Measurements from ENCODE around the gene GORASP1.
"Not testable (repeated sequence)": the region's sequence is repeated elsewhere in the genome, so short reads cannot be mapped to it uniquely, and the experiment has no call there.

GORASP1 gene

DNA sequence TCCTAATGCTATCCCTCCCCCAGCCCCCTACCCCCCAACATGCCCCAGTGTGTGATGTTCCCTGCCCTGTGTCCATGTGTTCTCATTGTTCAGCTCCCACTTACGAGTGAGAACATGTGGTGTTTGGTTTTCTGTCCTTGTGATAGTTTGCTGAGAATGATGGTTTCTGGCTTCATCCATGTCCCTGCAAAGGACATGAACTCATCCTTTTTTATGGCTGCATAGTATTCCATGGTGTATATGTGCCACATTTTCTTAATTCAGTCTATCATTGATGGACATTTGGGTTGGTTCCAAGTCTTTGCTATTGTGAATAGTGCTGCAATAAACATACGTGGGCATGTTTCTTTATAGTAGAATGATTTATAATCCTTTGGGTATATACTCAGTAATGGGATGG is 46.2 kb downstream of the GORASP1 start:
- H3K36me3 ChIP-seq (ENCODE audit: control insufficient read depth, insufficient read depth, low read length); H3K27ac ChIP-seq (ENCODE audit: low read depth, low read length): not testable (repeated sequence)

DNA sequence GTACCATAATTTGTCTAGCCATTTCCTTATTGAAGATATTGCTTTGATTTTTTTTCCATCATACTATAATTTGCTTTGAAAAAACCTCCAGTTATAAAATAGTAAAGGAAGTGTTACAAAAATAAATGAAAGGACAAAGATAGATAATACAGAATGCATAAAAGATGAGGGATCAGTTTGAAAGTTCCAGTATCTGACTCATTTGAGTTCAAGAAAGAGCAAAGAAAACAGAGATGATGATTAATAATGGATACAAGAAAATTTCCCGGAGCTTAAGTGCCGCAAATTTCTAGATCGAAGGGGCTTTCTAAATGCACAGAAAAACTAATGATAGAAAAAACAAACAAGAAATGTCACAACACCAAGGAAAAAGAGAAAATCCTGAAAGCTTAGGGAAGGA is 51.3 kb downstream of the GORASP1 start:
- Histone ChIP-seq H3K4me3 (ENCODE audit: low read length) (no peak overlapping the region), H3K4me1 (ENCODE audit: control insufficient read depth, insufficient read depth, low read length) (peaks cover 2% of the 10 kb centered on the region), H3K27me3 (ENCODE audit: control insufficient read depth, insufficient read depth, low read length) (no peaks in the 10 kb centered on the region), H3K9ac (ENCODE audit: low read length) (no peak overlapping the region), H3K36me3 (ENCODE audit: control insufficient read depth, insufficient read depth, low read length) (no peaks in the 10 kb centered on the region), H3K27ac (ENCODE audit: low read depth, low read length) (no peak overlapping the region)

More for the DNA sequence above, 46.2 kb downstream of the GORASP1 start:
- H3K4me1 ChIP-seq (ENCODE audit: control insufficient read depth, insufficient read depth, low read length); H3K9ac ChIP-seq (ENCODE audit: low read length); H3K4me3 ChIP-seq (ENCODE audit: low read length); H3K27me3 ChIP-seq (ENCODE audit: control insufficient read depth, insufficient read depth, low read length): not testable (repeated sequence)

DNA sequence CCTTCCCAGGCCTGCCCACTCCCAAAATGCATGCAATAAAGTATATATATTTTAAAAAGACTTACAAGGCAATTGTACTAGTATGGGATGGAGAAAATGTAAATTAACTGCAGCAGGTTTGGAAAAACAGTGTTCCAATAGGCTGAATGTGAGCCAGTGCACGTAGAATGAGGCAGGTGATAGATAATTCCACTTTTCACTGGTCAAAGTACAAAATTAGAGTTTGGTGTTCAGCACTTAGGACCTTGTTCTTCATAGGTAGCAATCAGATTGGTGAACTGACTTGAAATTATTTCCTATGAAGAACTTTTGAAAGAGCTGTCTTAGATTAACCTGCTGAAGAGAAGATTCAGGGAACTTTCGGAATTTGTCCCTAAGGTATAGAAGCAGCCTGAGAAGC is 53.7 kb downstream of the GORASP1 start:
- no peaks in the 10 kb centered on the region for H3K27me3 ChIP-seq (ENCODE audit: control insufficient read depth, insufficient read depth, low read length)
- no peak overlapping the region for H3K4me3 ChIP-seq (ENCODE audit: low read length)
- no peak overlapping the region for H3K9ac ChIP-seq (ENCODE audit: low read length)
- no peaks in the 10 kb centered on the region for H3K36me3 ChIP-seq (ENCODE audit: control insufficient read depth, insufficient read depth, low read length)
- H3K27ac ChIP-seq (ENCODE audit: low read depth, low read length), result no peak overlapping the region
- H3K4me1 ChIP-seq (ENCODE audit: control insufficient read depth, insufficient read depth, low read length), result peaks cover 2% of the 10 kb centered on the region

DNA sequence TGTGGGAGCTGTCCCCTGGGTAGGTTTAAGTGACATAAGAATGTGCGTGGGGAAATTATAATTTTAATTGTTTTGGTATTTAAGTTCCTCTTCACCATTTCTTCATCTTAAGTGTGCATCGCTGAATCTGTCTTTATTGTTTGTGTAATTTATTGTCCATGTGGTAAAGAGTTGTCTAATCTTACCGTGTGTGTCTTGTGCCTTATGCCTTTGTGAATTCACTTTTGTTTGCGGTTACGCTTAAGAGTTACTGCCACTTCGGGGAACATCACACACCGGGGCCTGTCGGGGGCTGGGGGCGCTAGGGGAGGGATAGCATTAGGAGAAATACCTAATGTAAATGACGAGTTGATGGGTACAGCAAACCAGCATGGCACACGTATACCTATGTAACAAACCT is 54.8 kb downstream of the GORASP1 start:
- H3K27ac ChIP-seq (ENCODE audit: low read depth, low read length), result no peak overlapping the region
- H3K36me3 ChIP-seq (ENCODE audit: control insufficient read depth, insufficient read depth, low read length), result no peaks in the 10 kb centered on the region
- H3K4me3 ChIP-seq (ENCODE audit: low read length), result peak overlapping the region; percentile 94
- no peaks in the 10 kb centered on the region for H3K27me3 ChIP-seq (ENCODE audit: control insufficient read depth, insufficient read depth, low read length)
- peaks cover 2% of the 10 kb centered on the region for H3K4me1 ChIP-seq (ENCODE audit: control insufficient read depth, insufficient read depth, low read length)
- H3K9ac ChIP-seq (ENCODE audit: low read length), result peak overlapping the region; percentile 32

DNA sequence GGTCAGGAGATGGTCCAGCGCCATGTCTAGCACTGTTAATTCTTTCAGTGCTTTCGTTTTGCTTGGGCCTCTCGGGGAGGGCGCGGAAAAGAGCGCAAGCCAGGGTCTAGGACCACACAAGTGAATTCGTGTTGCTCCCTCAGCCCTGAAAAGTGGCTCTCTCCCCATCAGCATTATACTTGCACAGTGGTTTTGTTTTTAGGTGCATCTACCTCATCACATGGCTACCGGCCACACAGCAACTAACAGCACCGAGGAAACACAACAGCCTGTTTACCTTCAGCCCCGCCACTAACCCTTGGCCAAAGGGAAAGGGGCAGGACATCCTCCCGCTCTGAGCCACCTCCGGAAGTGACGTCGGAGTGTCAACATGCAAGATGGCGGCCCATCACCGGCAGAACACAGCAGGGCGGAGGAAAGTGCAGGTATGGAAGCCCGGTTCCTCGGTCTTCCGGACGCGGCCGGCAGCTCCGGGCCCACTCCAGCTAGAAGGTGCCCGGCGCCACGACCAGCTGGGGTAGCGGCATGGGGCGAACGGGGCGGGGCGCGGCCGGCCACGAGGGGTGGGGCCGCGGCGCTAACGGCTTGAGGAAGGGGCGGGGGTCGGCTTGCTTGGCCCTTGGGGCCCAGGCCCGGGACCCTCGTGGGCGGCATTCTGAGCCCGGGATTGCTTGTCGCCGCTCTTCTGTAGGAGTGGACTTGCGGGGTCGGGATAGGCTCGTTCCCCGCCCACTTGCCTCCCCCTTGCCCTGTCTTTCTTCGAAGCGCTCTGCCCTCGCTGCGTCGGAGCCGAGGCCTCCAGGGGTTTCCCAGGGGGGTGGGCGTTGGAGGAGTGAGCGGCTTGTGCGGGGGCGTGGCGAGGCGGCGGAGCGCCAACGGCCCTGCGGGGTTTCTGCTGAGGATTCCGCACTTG is 55.5 kb downstream of the GORASP1 start, which contains the start of the genes SCN11A and WDR48:
TSS of gene SCN11A (minus strand) at position 296 of the 913 bp plus-strand sequence. CDS start 101,582 bp downstream, outside the sequence.
TSS of gene WDR48 (plus strand) at position 368 of the 913 bp plus-strand sequence. CDS start at position 378, 10 bp downstream.
- Histone ChIP-seq H3K27me3 (ENCODE audit: control insufficient read depth, insufficient read depth, low read length) (no peaks in the 10 kb centered on the region), H3K9ac (ENCODE audit: low read length) (peak within 1 kb of the TSS; percentile 89), H3K4me1 (ENCODE audit: control insufficient read depth, insufficient read depth, low read length) (peaks cover 2% of the 10 kb centered on the region), H3K4me3 (ENCODE audit: low read length) (peak within 1 kb of the TSS; percentile 94), H3K36me3 (ENCODE audit: control insufficient read depth, insufficient read depth, low read length) (no peaks in the 10 kb centered on the region), H3K27ac (ENCODE audit: low read depth, low read length) (peak within 1 kb of the TSS; percentile 92)

DNA sequence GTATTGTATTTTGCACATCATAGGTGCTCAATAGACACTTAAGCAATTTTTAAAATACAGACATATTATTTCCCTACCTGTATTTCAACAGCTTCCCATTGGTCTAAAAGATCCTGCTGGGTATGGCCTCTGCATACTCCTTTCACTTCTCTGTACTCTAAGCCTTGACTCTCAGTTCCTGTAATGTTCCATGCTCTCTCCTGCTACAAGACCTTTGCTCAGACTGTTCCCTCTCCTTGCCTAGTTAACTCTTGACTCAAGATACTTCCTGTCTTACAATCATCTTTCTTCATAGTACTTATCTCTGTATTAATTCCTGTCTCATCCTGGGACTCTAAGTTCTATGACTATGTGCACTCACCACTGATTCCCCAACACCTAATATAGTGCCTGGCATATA is 57.4 kb downstream of the GORASP1 start:
- Histone ChIP-seq H3K36me3 (ENCODE audit: control insufficient read depth, insufficient read depth, low read length) (no peaks in the 10 kb centered on the region), H3K27ac (ENCODE audit: low read depth, low read length) (no peak overlapping the region), H3K4me3 (ENCODE audit: low read length) (no peak overlapping the region), H3K27me3 (ENCODE audit: control insufficient read depth, insufficient read depth, low read length) (no peaks in the 10 kb centered on the region), H3K9ac (ENCODE audit: low read length) (no peak overlapping the region), H3K4me1 (ENCODE audit: control insufficient read depth, insufficient read depth, low read length) (peaks cover 2% of the 10 kb centered on the region)
